NCI-H146 (cell line): Measurements from ENCODE around the gene ATXN1.

ENCODE experiments used
- DNase-seq: peaks from one replicate; lab custom pipeline; 2025; lab: John Stamatoyannopoulos, UW

Gene ATXN1

GRCh38 chr6:16496991-16497801, 264.1 kb downstream of the ATXN1 start:
- DNase-seq: no peak

GRCh38 chr6:16496210-16496609, 265.1 kb downstream of the ATXN1 start:
- DNase-seq: no peak

DNA sequence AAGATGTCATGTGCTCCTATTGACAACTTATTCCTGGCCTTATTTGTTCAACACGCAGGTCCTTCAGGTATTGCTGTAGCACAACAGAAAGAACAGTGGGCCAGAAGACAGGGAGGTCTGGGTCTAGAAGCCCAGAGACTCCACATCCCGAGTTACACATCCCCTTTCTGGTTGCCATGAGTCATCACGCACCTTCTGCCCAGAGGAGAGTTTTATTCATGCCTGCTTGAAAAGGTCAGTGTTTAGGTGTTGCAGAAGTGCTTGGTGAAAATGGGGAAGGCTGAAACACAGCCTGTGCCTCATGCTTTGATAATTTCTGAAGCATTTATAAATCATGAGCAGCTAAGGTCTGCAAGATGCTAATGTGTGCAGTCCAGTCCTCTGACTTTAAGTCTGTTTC, 266.5 kb downstream of the ATXN1 start:
- no peak for DNase-seq

DNA sequence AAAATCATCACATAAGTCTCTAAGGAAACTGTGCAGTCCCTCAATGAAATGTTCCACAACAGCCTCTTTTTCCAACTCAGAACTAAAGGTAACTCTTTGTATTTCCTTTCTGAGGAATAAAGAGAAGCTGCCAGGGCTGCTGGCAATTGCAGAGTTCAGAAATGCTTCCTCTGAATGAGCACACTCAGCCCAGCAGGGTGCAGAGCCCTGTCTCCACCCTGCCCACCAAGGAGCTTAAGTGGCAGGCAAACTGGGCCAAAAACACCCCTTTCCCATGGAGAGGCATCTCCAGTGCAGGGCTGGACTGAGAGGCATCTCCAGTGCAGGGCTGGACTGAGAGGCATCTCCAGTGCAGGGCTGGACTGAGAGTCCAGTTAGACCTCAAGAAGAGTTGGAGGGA, 267.5 kb downstream of the ATXN1 start:
- no peak for DNase-seq

- no peak for DNase-seq
Observed at GRCh38 chr6:16493112-16493511, 268.1 kb downstream of the ATXN1 start.

DNA sequence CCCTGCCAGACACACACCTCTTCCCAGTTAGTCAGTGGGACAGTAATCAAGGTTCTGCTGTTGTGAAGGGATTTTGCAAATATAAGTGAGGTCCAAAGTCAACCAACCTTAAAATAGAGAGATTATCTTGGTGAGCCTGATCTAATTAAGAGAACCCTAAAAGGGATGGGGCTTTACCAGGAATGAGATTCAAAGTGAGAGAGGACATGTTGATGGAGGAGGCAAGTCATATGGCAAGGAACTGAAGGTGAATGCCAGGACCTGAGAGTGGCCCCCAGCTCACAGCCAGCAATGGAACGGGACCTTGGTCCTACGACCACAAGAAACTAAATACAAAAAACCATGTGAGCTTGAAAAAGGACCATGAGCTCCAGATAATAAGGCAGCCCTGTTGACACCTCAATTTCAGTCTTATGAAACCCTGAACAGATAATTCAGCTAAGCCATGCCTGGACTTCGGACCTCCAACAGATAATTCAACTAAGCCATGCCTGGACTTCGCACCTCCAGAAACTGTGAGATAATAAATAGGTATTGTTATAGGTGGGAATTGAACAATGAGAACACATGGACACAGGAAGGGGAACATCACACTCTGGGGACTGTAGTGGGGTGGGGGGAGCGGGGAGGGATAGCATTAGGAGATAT, 269.5 kb downstream of the ATXN1 start:
- no peak for DNase-seq

GRCh38 chr6:16490616-16491015, 270.6 kb downstream of the ATXN1 start:
- DNase-seq: no peak

DNA sequence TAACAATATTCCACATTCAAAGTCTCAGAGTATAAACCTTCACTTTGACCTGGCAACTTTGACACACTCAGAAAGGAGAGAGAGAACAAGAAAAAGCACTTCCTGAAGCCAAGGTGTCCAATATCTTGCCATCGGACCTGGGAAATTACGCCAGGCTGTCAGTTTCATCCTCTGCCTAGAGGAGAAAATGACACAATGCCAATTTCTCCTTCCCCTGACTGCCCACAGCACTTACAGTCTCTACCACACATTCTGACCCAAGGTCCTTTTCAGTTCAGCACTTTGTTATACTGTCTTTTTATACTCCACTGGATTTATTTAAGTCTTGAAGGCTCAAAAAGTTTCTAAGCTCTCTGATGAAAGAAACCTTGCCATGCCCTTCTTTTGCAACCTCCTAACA, 272.4 kb downstream of the ATXN1 start:
- DNase-seq: no peak

GRCh38 chr6:16487996-16488674, 273.1 kb downstream of the ATXN1 start:
- DNase-seq: no peak

GRCh38 chr6:16486661-16487060, 274.6 kb downstream of the ATXN1 start:
- no peak for DNase-seq

DNA sequence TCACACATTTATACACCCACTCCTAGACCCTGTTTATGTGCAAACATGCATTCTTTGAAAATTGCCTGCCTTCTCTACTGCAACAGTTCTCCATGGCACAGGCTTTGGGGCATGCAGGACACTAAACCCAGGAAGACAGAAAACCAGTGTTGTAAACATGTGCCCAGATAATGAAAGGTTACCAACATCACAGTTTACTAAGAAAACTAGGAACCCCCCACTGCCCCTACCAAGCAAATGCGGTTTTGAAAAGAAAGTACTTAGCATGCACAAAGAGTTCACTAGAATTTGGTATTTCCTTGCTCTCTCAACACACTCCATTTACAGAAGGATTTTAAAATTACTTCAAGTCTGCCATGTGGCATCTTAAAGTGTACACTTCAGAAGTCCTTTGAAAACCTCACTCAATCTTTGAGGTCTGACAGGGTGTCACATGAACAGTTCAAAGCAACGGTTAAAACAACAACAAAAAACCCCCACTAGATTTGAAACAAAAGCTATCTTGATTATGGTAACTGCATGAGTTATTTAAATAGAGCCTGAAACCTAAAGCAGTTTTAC, 277.9 kb downstream of the ATXN1 start:
- DNase-seq: no peak

GRCh38 chr6:16482702-16483314, 278.5 kb downstream of the ATXN1 start:
- no peak for DNase-seq

- DNase-seq: no peak
Observed at GRCh38 chr6:16481697-16482399, 279.4 kb downstream of the ATXN1 start.

GRCh38 chr6:16480763-16481560, 280.3 kb downstream of the ATXN1 start:
- DNase-seq: no peak

GRCh38 chr6:16477367-16478149, 283.7 kb downstream of the ATXN1 start:
- DNase-seq: no peak

GRCh38 chr6:16476861-16477260, 284.4 kb downstream of the ATXN1 start:
- no peak for DNase-seq

DNA sequence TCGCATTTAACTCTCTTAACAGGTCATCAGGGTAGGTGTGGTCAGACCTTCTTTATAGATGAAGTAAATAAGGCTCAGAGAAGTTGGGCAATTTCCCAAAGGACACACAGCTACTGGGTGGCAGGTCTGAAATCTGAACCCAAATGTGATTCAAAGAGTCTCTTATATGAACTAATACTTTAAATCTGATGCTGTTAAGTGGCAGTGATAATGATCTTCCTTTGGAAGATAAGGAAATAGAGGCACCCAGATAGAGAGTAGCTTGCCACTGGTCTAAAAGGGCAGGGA, 285.8 kb downstream of the ATXN1 start:
- no peak for DNase-seq

GRCh38 chr6:16474772-16475493, 286.3 kb downstream of the ATXN1 start:
- no peak for DNase-seq

- DNase-seq: no peak
Observed at GRCh38 chr6:16473908-16474771, 287.1 kb downstream of the ATXN1 start.
